Esophagus muscularis mucosa (tissue), 3 donors: ENCODE measurements around the gene EVPL.

Experiments used
- CTCF ChIP-seq, 3 experiments: fragments of 200-600 bp in 2 of 3; fragments of 450-650 bp in 1 of 3; sonication (generic) in 2 of 3; IDR thresholded peaks; one replicate each; pipeline ENCODE4 v1.5.1; 2017 to 2019; ENCODE audit warnings: antibody characterized with exemption in 3 of 3, mild to moderate bottlenecking in 2 of 3, moderate library complexity in 1 of 3
- EP300 ChIP-seq: sonication (generic); formaldehyde crosslinking; IDR thresholded peaks from one replicate; pipeline ENCODE4 v1.6.1; 2017; ENCODE audit warnings: antibody characterized with exemption

DNA sequence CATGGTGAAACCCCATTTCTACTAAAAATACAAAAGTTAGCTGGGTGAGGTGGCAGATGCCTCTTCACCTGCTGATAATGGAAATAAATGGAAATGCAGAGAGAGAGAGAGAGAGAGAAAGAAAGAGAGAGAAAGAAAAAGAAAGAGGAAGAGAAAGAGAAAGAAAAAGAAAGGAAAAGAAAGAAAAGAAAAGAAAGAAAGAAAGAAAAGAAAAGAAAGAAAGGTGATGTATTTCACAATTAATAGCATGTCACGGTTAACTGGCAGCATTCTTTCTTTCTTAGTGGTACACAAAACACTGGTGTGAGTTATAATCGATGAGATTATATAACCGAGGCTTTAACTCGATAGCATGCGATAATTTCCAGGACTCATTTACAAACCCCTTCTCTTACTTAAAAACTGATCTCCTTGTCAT lies 51.3 kb downstream of the EVPL start:
- TF ChIP-seq CTCF (IDR thresholded peaks at IDR 0.05) (no peak), EP300 (no peak)
